Stimulated activated naive CD8-positive, alpha-beta T cell treated with anti-CD3 and anti-CD28 coated beads, Interleukin-15, Interleukin-2, amounts not matched to agents 100 ng/mL and 50 ng/mL, for 24 hours (primary cell): Measurements from ENCODE around the gene POLK.
"Not testable (repeated sequence)": the region's sequence is repeated elsewhere in the genome, so short reads cannot be mapped to it uniquely, and the experiment has no call there.

Source experiments
- H3K27ac Mint-ChIP-seq: one replicate; pipeline ENCODE4 v1.8.0; 2021; ENCODE audit warnings: mild to moderate bottlenecking, mixed read lengths
- H3K27me3 Mint-ChIP-seq: one replicate; pipeline ENCODE4 v1.8.0; 2021; ENCODE audit warnings: mixed read lengths
- H3K36me3 Mint-ChIP-seq: one replicate; pipeline ENCODE4 v1.8.0; 2021; ENCODE audit warnings: low read depth, mixed read lengths
- H3K4me1 Mint-ChIP-seq: one replicate; pipeline ENCODE4 v1.8.0; 2021; ENCODE audit warnings: low read depth, mixed read lengths
- H3K4me3 Mint-ChIP-seq: one replicate; pipeline ENCODE4 v1.8.0; 2021; ENCODE audit warnings: mild to moderate bottlenecking, mixed read lengths
- H3K9me3 Mint-ChIP-seq: one replicate; pipeline ENCODE4 v1.8.0; 2021; ENCODE audit warnings: mixed read lengths

The POLK gene

DNA sequence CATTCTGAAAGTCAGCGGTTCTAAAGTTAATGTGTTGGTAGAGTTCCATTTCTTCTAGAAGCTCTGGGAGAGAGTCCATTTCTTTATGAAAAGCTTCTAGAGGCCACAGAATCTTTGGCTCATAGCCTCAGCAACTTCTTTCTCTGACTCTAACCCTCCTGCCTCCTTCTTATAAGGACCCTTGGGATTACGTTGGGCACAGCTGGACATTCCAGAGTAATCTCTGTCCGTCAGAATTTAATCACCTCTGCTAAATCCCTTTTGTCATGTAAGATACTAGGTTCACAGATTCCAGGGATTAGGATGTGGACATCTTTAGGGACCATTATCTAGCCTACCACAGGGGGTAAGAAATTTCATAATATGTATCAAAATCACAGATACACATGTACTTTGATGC is 77.0 kb downstream of the POLK start:
- H3K27ac Mint-ChIP-seq, result no peak overlapping the region
- peaks cover 45% of the 10 kb centered on the region for H3K36me3 Mint-ChIP-seq
- H3K4me1 Mint-ChIP-seq, result no peaks in the 10 kb centered on the region
- no peaks in the 10 kb centered on the region for H3K9me3 Mint-ChIP-seq
- no peaks in the 10 kb centered on the region for H3K27me3 Mint-ChIP-seq
- no peak overlapping the region for H3K4me3 Mint-ChIP-seq

DNA sequence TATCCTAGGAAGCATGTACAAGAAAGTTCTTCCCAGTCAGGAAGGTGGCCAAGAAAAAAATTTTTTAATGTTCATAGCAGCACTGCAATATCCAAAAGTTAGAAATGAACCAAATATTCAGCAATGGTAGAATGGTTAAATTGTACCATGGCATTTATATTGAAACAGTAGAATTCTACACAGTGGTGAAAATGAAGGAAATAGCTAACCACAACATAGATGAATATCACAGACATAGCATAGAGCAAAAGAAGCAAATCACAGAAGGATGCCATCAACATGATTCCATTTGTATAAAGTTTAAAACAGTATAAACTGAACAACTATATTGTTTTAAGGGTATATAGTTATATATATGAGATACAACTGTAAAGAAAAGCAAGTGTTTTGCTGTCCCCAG is 88.8 kb downstream of the POLK start:
- no peaks in the 10 kb centered on the region for H3K27me3 Mint-ChIP-seq
- H3K36me3 Mint-ChIP-seq, result peaks cover 65% of the 10 kb centered on the region

DNA sequence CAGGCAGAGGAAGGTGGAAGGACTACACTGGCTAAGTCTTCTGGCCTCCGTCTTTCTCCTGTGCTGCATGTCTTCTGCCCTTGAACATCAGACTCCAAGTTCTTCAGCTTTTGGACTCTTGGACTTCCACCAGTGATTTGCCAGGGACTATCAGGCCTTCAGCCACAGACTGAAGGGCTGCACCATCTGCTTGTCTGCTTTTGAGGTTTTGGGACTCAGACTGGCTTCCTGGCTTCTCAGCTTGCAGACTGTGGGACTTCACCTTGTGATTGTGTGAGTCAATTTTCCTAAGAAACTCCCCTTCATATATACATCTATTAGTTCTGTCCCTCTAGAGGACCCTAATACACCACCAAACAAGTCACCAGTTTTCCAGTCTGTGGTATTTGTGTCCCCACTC is 89.9 kb downstream of the POLK start:
- peaks cover 30% of the 10 kb centered on the region for H3K4me1 Mint-ChIP-seq
- H3K27ac Mint-ChIP-seq, result no peak overlapping the region
- H3K4me3 Mint-ChIP-seq, result no peak overlapping the region
- H3K9me3 Mint-ChIP-seq, result no peaks in the 10 kb centered on the region
- no peaks in the 10 kb centered on the region for H3K27me3 Mint-ChIP-seq
- peaks cover 57% of the 10 kb centered on the region for H3K36me3 Mint-ChIP-seq

More for the DNA sequence above, 88.8 kb downstream of the POLK start:
- Mint-ChIP-seq H3K27ac (no peak overlapping the region), H3K4me3 (no peak overlapping the region), H3K4me1 (peaks cover 30% of the 10 kb centered on the region), H3K9me3 (no peaks in the 10 kb centered on the region)

DNA sequence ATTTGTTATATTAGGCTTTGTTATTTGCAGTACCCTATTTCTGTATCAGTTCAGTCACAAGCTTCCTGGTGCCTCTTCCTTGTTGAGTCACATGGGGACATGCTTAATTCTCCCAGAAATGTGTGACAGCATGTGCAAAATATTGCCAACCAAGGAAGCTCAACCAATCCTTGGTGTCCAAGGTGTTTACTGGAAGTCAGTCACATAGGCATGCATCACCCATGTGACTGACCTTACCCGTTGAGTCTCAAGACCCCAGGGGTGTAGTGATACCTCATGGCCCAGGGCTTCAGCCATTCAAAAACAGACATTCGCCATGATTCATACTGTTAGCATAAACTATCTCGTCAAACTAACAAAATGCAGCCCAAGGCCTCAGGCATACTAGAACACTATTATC is 90.3 kb downstream of the POLK start:
- Mint-ChIP-seq H3K4me3 (no peak overlapping the region), H3K36me3 (peaks cover 57% of the 10 kb centered on the region), H3K27ac (no peak overlapping the region), H3K9me3 (no peaks in the 10 kb centered on the region), H3K27me3 (no peaks in the 10 kb centered on the region), H3K4me1 (peaks cover 30% of the 10 kb centered on the region)

DNA sequence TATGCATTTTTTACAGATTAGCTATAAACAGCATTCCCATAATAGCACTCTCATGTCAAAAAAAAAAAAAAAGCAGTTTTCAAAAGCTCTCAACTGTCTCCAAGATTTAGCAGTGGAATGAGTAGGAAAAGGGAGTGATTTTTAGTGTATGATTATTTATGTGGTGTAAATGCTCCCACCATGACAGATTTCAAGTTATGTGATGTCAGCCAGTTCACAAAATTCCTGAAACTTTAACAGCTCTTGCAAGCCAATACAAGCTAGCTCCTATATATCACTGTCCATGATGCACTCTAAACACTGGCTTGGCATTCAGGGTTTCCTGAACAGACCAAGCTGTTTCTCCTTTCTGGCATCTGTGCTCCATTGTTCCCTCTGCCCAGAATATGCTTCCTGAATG is 91.7 kb downstream of the POLK start:
- Mint-ChIP-seq H3K9me3 (no peaks in the 10 kb centered on the region), H3K27ac (no peak overlapping the region), H3K4me1 (peaks cover 30% of the 10 kb centered on the region), H3K36me3 (peaks cover 53% of the 10 kb centered on the region), H3K27me3 (no peaks in the 10 kb centered on the region), H3K4me3 (no peak overlapping the region)

DNA sequence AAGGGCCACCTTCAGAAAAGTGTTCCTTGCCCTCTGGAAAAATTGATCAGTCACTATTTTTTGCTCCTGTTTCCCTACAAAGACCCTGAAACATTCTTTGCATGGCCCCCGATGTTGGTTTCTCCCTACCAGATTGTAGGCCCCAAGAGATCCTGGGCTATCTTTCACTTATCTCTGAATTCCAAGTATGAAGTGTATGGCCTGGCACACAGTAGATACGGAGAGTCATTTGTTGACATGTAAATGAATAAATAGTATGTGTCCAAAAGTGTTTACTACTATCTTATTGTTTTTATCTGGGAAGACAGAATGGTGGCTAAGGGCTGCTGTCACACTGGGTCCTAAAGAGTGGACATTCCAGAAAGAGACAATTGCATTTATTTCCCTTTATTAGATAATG is 92.1 kb downstream of the POLK start:
- no peaks in the 10 kb centered on the region for H3K27me3 Mint-ChIP-seq
- H3K9me3 Mint-ChIP-seq, result no peaks in the 10 kb centered on the region
- H3K4me1 Mint-ChIP-seq, result peaks cover 30% of the 10 kb centered on the region
- H3K4me3 Mint-ChIP-seq, result no peak overlapping the region
- H3K27ac Mint-ChIP-seq, result no peak overlapping the region
- peaks cover 53% of the 10 kb centered on the region for H3K36me3 Mint-ChIP-seq

DNA sequence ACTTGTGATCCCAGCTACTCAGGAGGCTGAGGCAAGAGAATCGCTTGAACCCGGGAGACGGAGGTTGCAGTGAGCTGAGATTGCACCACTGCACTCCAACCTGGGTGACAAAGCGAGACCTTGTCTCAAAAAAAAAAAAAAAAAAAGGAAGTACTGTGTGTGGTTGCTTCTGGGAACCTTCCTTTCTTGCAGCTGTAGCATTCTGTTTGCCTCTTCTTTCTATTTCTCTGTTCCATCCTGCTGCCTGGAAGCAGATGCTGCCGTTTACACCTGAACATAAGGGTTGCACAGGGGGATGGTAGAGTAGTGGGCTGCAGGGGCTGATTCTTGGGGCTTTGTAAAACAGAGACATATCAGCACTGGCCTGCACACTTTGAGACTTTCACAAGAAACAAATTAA is 95.7 kb downstream of the POLK start:
- H3K4me3 Mint-ChIP-seq, H3K9me3 Mint-ChIP-seq, H3K27ac Mint-ChIP-seq: not testable (repeated sequence)
- Mint-ChIP-seq H3K4me1 (peaks cover 13% of the 10 kb centered on the region), H3K36me3 (peaks cover 29% of the 10 kb centered on the region), H3K27me3 (peaks cover 10% of the 10 kb centered on the region)

DNA sequence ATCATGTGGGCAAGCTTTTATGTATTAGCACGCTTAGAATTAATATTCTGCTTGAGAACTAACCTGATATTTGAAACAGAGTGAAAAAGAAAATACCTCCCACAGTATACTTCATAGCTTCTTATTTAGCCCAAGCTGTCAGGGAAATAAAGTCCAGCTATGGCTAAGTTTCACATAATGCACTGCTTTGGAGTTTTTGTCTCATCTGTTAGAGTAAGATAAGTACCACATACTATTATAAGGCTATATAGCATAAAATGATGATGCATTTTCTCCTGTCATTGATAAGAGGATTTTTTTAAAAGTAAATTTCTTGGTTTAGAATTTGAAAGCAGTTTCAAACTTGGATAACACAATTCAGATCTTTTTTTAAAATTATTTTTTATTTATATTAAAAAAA is 97.2 kb downstream of the POLK start:
- Mint-ChIP-seq H3K9me3 (no peaks in the 10 kb centered on the region), H3K4me3 (no peak overlapping the region), H3K36me3 (peaks cover 13% of the 10 kb centered on the region), H3K27me3 (peaks cover 10% of the 10 kb centered on the region), H3K27ac (no peak overlapping the region), H3K4me1 (peaks cover 5% of the 10 kb centered on the region)

DNA sequence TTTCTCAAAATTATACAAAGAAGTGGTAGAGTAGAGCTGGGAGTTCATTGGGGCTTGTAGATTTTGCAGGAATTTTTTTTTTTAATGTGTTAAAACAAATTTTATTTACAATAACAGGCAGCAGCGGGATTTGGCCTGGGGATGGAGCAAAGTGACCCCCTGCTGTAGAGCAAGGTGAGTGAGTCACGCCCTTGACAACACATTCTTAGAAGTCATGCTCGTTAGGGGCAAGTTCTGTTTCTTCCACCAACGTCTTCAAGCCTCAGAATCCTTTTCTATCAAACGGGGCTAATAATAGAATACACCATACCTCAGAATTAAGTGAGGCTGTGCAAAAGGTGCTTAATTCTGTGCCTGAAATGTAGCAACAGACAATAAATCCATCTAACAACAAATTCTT is 98.5 kb downstream of the POLK start:
- H3K4me1 Mint-ChIP-seq, result peaks cover 5% of the 10 kb centered on the region
- peaks cover 10% of the 10 kb centered on the region for H3K27me3 Mint-ChIP-seq
- H3K27ac Mint-ChIP-seq, result no peak overlapping the region
- no peak overlapping the region for H3K4me3 Mint-ChIP-seq
- peaks cover 5% of the 10 kb centered on the region for H3K36me3 Mint-ChIP-seq
- no peaks in the 10 kb centered on the region for H3K9me3 Mint-ChIP-seq

DNA sequence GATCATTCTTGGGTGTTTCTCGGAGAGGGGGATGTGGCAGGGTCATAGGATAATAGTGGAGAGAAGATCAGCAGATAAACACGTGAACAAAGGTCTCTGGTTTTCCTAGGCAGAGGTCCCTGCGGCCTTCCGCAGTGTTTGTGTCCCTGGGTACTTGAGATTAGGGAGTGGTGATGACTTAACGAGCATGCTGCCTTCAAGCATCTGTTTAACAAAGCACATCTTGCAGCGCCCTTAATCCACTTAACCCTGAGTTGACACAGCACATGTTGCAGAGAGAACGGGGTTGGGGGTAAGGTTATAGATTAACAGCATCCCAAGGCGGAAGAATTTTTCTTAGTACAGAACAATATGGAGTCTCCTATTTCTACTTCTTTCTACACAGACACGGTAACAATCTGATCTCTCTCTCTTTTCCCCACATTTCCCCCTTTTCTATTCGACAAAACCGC is 99.2 kb downstream of the POLK start:
- H3K27ac Mint-ChIP-seq, H3K9me3 Mint-ChIP-seq: not testable (repeated sequence)
- peaks cover 10% of the 10 kb centered on the region for H3K27me3 Mint-ChIP-seq

DNA sequence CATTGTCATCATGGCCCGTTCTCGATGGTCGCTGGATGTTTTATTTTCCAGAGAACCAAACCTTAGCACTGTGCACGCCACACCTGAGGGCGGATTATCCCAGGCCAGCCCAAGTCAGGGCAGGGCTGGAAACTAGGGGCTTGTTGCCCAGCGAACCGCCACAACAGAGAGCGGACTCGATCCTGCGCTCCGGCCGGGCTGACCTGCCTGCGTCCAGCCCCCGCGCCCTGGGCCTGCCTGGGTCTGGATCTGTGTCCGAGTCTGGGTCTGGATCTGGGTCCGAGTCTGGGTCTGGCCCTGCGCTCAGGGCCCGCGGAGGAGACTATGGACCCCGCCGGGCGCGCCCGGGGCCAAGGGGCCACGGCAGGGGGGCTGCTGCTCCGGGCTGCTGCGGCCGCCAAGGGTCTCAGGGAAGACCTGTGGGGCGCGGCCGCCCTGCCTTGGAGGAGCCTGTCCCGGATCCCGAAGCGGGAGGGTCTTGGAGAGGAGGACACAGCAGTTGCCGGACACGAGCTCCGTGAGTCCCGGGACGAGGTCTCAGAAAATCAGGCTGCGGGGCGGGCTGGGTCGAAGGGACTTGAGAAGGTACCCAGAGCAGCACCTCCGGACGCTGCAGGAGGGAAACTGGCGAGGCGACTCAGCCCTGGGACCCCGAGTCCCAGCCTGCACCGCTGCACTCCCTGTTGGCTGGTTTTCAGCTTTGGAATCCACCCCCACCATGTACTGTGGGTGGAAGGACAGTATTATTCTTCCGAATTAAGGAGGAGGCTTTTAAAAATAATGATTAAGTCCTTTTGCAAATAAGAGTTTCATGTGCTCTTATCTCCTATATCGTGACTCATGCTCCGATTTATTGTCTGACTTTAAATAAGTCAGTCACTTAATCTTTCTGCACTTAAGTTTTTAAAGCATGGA is 99.9 kb downstream of the POLK start, which contains the start of gene ANKDD1B:
TSS of gene ANKDD1B (plus strand) at position 143 of the 915 bp plus-strand sequence. CDS start at position 325, 182 bp downstream.
- H3K36me3 Mint-ChIP-seq, result peaks cover 4% of the 10 kb centered on the region
- H3K9me3 Mint-ChIP-seq, result no peaks in the 10 kb centered on the region
- H3K27ac Mint-ChIP-seq, result no peak within 1 kb of the TSS
- H3K4me1 Mint-ChIP-seq, result peaks cover 5% of the 10 kb centered on the region
- peak within 1 kb of the TSS; percentile 12 for H3K4me3 Mint-ChIP-seq
- peaks cover 10% of the 10 kb centered on the region for H3K27me3 Mint-ChIP-seq

More for the DNA sequence above, 99.2 kb downstream of the POLK start:
- H3K4me1 Mint-ChIP-seq, H3K36me3 Mint-ChIP-seq: not testable (repeated sequence)
- peak overlapping the region; percentile 12 for H3K4me3 Mint-ChIP-seq

DNA sequence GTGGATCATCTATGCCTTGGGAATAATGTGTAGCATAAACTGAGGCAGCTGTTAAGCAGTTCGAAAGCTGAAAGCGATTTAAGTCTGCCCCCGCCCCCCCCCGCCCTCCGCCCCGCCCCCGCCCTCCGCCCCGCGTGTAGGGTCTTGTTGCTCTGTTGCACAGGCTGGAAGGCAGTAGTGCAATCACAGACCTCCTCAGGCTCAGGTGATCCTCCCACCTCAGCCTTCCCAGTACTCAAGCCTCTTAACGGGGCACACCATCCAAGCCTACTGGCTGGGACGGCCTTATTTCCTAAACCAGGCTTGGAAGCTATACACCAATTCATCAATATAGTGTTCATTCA is 100.5 kb downstream of the POLK start:
- Mint-ChIP-seq H3K9me3 (no peaks in the 10 kb centered on the region), H3K4me1 (peaks cover 5% of the 10 kb centered on the region), H3K27ac (no peak overlapping the region), H3K36me3 (no peaks in the 10 kb centered on the region), H3K27me3 (peaks cover 10% of the 10 kb centered on the region), H3K4me3 (no peak overlapping the region)

DNA sequence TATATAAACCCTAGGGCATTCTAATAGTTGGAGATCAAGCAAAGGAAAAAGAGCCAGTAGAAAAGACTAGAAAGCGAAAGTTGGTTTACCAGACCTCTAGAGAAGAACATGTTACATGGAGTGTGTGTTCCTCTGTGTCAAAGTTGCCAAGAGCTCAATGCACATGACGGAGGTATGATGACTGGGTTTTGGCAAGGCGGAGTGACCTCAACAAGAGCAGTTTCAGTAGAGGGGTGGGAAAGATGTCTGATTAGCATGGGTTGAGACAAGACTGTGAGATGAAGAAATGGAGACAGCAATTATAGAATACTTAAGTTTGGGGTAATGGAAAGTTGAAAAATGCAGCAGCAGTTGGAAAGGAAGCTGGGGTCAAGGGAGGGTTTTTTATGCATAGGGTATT is 101.2 kb downstream of the POLK start:
- Mint-ChIP-seq H3K27ac (no peak overlapping the region), H3K4me3 (no peak overlapping the region), H3K27me3 (peaks cover 10% of the 10 kb centered on the region), H3K36me3 (no peaks in the 10 kb centered on the region), H3K4me1 (peaks cover 5% of the 10 kb centered on the region), H3K9me3 (no peaks in the 10 kb centered on the region)

DNA sequence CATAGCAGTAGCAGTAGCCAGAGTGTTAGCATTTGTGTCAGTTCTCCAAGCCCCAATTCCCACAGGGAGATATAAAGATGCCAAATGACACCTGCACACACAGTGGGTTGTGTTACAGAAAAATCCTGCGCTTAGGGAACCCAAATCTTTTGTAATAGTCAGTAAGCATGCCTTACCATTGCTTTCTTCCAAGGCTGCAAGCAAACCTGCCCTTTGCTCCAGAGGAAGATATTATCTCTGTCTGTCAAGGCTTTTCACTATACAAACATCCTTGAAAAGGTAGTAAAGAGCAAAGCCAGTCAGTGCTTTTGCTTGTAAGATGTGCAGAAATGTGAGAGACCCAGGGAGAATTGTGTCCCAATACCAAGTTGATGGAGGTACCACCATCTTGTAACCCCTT is 102.5 kb downstream of the POLK start:
- peaks cover 10% of the 10 kb centered on the region for H3K27me3 Mint-ChIP-seq
- H3K4me3 Mint-ChIP-seq, result no peak overlapping the region
- H3K4me1 Mint-ChIP-seq, result peaks cover 5% of the 10 kb centered on the region
- H3K36me3 Mint-ChIP-seq, result no peaks in the 10 kb centered on the region
- H3K9me3 Mint-ChIP-seq, result no peaks in the 10 kb centered on the region
- H3K27ac Mint-ChIP-seq, result no peak overlapping the region

DNA sequence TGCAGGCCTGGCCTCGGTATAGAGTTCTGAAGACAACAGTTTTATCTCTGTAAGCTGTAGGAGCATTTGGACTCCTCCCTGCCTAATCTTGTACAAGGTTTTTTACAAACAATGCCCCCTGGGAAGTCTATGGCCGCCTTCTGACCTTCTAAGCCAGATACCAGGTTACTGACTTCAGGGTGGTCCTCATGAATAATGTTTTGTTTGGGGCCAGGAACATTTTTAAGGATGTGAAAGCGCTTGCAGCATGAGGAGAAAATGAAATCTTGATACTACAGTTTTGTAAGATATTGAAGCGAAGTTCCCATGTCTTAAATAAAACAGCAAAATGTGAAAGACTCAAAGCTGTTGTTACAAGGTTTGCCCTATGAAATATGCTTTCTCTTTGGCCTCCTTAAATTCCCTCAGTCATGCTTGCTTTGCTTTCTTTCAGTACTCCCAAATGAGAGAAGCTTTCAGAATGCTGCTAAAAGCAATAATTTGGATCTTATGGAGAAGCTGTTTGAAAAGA is 104.7 kb downstream of the POLK start:
- H3K4me3 Mint-ChIP-seq, result no peak overlapping the region
- H3K36me3 Mint-ChIP-seq, result no peaks in the 10 kb centered on the region
- no peaks in the 10 kb centered on the region for H3K27me3 Mint-ChIP-seq
- no peaks in the 10 kb centered on the region for H3K9me3 Mint-ChIP-seq
- no peaks in the 10 kb centered on the region for H3K4me1 Mint-ChIP-seq
- no peak overlapping the region for H3K27ac Mint-ChIP-seq
